Measurements from ENCODE around the gene SOX8. TPM values are rescaled to one million over a fixed set of nuclear protein-coding genes. Genes with fewer than 3 reads are reported as not detected.

The SOX8 gene
- total RNA-seq, 1 experiment from 2014 or later, result 5.2 TPM

GRCh38 chr16:983044-984030 lies 1.8 kb downstream of the SOX8 start:
- peaks cover 0 to 9% of the 10 kb centered on the region in 2 experiments; a peak in 1 of 4 replicates for H3K4me1 ChIP-seq (ENCODE audit: control insufficient read depth in 1 of 2, insufficient read depth in 2 of 2, low read length in 2 of 2)
- H3K9ac ChIP-seq (ENCODE audit: low read length), result no peak overlapping the region
- DNase-seq (ENCODE audit: low read depth, low spot score) (no peak), ATAC-seq (no peak)
- no peak overlapping the region for H3K4me3 ChIP-seq (replicated peaks in 1 of 2; ENCODE audit: low read depth in 1 of 2, low read length in 2 of 2)
- RAD21 ChIA-PET (ENCODE audit: low non-redundant PET in 1 of 2, low total read pairs in 2 of 2, uncharacterized antibody in 2 of 2, unreplicated experiment in 2 of 2), result no interaction called here
- intact Hi-C loops (cut with micrococcal nuclease), result no loop called here
- H4K20me1 ChIP-seq (ENCODE audit: insufficient read depth), result no peaks in the 10 kb centered on the region
- BruUV-seq (replicated peaks), result no TSS peak
- no peak for TF ChIP-seq EZH2phosphoT487 (IDR thresholded peaks at IDR 0.05; ENCODE audit: borderline replicate concordance)
- TF ChIP-seq SP1 (IDR thresholded peaks at IDR 0.05; ENCODE audit: low read depth), result no peak
- no peak for TF ChIP-seq ZFX (IDR thresholded peaks at IDR 0.05)
- TF ChIP-seq SIN3A (IDR thresholded peaks at IDR 0.05; ENCODE audit: low read depth), result no peak
- no peak for TF ChIP-seq SRF (IDR thresholded peaks at IDR 0.05; ENCODE audit: low read depth)
- no peak overlapping the region for H2AFZ ChIP-seq (ENCODE audit: low read depth, low read length, poor library complexity, severe bottlenecking)
- H3K27ac ChIP-seq (ENCODE audit: low read depth, low read length), result no peak overlapping the region
- POLR2A ChIA-PET, result no interaction called here
- no peaks in the 10 kb centered on the region for H3K9me3 ChIP-seq (ENCODE audit: control insufficient read depth in 1 of 2, insufficient read depth in 1 of 2, low read depth in 1 of 2, low read length in 2 of 2)
- H3K79me2 ChIP-seq (ENCODE audit: insufficient read depth, low read length), result no peaks in the 10 kb centered on the region
- no peaks in the 10 kb centered on the region for H3K9me2 ChIP-seq (ENCODE audit: insufficient read depth)
- CTCF ChIA-PET, result no interaction called here
- no peaks in the 10 kb centered on the region for H3K36me3 ChIP-seq (ENCODE audit: control insufficient read depth in 1 of 2, insufficient read depth in 2 of 2, low read length in 2 of 2)
- no peak overlapping the region for H3K4me2 ChIP-seq (ENCODE audit: low read length)
- no peaks in the 10 kb centered on the region for H3K27me3 ChIP-seq (ENCODE audit: insufficient read depth, low read length)

- no peaks in the 10 kb centered on the region for H3K79me2 ChIP-seq (ENCODE audit: insufficient read depth, low read length)
- no peaks in the 10 kb centered on the region for H4K20me1 ChIP-seq (ENCODE audit: insufficient read depth)
- ATAC-seq, result no peak
- ChIA-PET CTCF (no interaction called here), POLR2A (no interaction called here), RAD21 (ENCODE audit: low non-redundant PET in 1 of 2, low total read pairs in 2 of 2, uncharacterized antibody in 2 of 2, unreplicated experiment in 2 of 2) (no interaction called here)
- H3K4me3 ChIP-seq (replicated peaks in 1 of 2; ENCODE audit: low read depth in 1 of 2, low read length in 2 of 2), result no peak overlapping the region
- TF ChIP-seq REST (IDR thresholded peaks at IDR 0.05; ENCODE audit: low read depth), result no peak
- TF ChIP-seq ELF1 (IDR thresholded peaks at IDR 0.05; ENCODE audit: borderline replicate concordance, low read depth), result no peak
- no peak for TF ChIP-seq JUND (IDR thresholded peaks at IDR 0.05)
- TF ChIP-seq POLR2A (IDR thresholded peaks at IDR 0.05; ENCODE audit: borderline replicate concordance, extremely low read depth, insufficient read depth, insufficient read length), result no peak
- no peak for DNase-seq (ENCODE audit: low read depth, low spot score)
- H3K4me2 ChIP-seq (ENCODE audit: low read length), result no peak overlapping the region
- H3K9me3 ChIP-seq (ENCODE audit: control insufficient read depth in 1 of 2, insufficient read depth in 1 of 2, low read depth in 1 of 2, low read length in 2 of 2), result no peaks in the 10 kb centered on the region
- no peaks in the 10 kb centered on the region for H3K9me2 ChIP-seq (ENCODE audit: insufficient read depth)
- no peaks in the 10 kb centered on the region for H3K27me3 ChIP-seq (ENCODE audit: insufficient read depth, low read length)
- intact Hi-C loops (cut with micrococcal nuclease), result no loop called here
- no peak overlapping the region for H3K27ac ChIP-seq (ENCODE audit: low read depth, low read length)
- BruUV-seq (replicated peaks), result no TSS peak
- no peaks in the 10 kb centered on the region for H3K36me3 ChIP-seq (ENCODE audit: control insufficient read depth in 1 of 2, insufficient read depth in 2 of 2, low read length in 2 of 2)
- no peak overlapping the region for H2AFZ ChIP-seq (ENCODE audit: low read depth, low read length, poor library complexity, severe bottlenecking)
- H3K4me1 ChIP-seq (ENCODE audit: control insufficient read depth in 1 of 2, insufficient read depth in 2 of 2, low read length in 2 of 2), result peaks cover 0 to 9% of the 10 kb centered on the region in 2 experiments; a peak in 1 of 4 replicates
- no peak overlapping the region for H3K9ac ChIP-seq (ENCODE audit: low read length)
Observed at GRCh38 chr16:984121-984694, 2.6 kb downstream of the SOX8 start.
